Stimulated activated CD4-positive, alpha-beta T cell treated with anti-CD3 and anti-CD28 coated beads, Interleukin-15, amount 100 ng/mL, for 1 hour (primary cell): ENCODE data around the gene PAX5.

Experiments used
- DNase-seq, 2 donors: peaks; one replicate each; pipeline ENCODE4 v3.0.0-alpha.2; 2020; ENCODE audit warnings: low read depth in 1 of 2, low spot score in 1 of 2

The PAX5 gene

DNA sequence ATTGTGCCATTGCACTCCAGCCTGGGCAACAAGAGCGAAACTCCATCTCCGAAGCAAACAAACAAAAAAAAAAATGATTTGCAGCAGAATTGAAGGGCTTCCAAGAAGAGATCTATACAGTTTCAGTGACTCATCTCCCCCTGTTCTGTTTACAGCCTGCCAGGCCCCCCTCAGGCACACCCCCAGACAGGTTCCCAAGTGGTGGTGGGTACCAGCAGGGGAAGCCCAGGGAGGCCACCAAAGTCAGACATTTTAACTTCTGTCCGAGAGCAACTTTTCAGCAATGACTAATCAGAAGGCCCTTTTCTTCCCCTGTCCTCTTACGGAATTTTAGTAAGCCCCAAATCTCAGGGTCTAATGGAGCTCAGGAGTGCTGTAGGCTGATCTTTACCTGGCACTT, 98.7 kb downstream of the PAX5 start:
- DNase-seq, result no peak

DNA sequence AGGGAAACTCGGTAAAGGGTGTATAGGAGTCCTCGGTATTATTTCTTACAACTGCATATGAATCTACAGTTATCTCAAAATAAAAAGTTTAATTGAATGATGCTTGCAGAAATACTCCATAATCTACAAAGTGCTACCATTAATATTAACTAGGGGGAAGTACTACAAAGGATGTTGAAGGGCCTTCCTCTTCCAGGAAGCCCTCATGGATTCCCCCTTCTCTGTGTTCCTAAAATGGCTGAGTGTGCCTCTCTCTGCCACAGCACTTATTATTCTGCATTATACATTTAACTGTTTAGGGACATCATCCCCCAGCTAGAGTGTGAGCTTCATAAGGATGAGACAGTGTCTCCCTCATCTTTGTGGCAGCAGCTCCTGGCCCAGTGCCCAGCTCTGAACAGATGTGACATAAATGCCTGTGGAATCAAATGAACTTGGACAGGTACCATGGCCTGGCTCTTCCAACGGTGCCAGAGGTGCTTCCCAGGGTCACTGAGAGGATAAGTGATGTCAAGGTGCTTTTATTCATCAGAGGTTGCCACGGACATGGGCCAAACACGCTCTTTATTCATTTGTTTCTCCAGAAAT, 99.5 kb downstream of the PAX5 start:
- no peak for DNase-seq

DNA sequence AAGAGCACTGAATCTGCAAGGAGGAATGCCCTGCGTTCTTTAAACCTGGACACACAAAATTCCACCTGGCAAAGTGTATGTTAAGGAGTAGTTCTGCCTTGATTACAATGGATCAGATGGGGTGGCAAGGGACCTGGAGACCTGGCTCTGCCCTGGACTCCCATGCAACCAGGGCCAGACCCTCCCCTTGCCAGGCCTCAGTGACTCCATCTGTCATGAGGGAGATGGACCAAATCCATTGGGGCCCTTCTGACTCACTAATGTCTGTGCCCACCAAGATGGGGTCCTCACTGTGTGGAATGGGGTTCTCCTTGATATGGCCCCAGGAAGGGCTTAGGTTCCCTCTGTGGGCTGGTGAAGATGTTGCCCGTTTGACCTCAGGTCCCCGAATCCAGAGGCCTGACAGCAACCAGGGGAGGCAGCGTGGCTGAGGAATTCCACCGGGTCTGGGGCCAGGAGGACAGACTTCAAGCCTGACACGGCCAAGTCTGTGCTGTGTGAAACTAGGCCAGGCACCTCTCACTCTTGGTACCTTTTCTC, 100.3 kb downstream of the PAX5 start:
- DNase-seq, result no peak

DNA sequence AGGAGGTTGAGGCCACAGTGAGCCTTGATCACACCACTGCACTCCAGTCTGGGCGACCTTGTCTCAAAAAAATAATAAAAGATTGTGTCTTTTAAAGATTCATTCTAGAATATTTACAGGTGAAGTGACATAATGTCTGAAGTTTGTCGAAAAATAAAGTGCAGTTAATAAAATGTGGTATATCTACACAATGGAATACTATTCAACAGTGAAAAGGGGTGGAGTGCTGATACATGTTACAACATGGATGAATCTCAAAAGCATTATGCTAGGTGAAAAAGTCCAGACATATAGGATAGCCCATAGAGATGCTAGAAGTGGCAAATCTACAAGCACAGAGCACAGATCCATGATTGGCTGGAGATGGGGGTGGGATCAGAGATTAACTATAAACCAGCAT, 101.9 kb downstream of the PAX5 start:
- no peak for DNase-seq

DNA sequence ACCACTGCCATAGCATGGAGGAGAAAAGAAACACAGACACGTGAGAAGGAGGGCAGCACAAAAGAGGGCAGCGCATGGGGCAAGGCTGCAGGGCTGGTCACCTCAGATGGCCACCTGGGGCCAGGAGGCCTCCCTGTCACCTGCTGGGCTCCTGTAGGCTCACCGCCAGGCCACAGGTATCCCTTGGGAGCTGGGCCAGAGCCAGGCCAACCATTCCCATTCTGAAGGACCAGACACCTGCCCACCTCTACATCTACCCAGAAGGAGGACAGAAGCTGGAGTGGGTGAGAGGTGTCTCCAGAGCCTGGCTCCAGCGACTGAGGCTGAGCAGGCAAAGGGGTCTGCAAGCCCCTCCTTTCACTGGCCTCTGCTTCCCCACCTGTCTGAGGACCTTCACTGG, 103.1 kb downstream of the PAX5 start:
- no peak for DNase-seq

DNA sequence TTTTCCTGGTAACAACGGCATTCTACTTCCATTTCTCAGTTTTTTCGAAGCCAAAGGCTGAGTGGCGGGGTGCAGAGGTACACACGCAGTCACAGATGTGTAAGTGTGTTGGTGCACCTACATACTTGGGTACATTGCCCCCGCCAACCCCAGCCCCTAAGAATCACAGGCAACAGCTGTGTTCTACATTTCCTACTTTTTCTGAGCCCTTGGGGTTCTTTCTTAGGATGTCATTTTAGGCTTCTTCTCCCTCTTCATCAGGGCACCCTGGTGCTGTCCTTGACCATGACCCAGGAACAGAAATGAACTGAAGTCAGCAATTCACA, 104.8 kb downstream of the PAX5 start:
- no peak for DNase-seq

DNA sequence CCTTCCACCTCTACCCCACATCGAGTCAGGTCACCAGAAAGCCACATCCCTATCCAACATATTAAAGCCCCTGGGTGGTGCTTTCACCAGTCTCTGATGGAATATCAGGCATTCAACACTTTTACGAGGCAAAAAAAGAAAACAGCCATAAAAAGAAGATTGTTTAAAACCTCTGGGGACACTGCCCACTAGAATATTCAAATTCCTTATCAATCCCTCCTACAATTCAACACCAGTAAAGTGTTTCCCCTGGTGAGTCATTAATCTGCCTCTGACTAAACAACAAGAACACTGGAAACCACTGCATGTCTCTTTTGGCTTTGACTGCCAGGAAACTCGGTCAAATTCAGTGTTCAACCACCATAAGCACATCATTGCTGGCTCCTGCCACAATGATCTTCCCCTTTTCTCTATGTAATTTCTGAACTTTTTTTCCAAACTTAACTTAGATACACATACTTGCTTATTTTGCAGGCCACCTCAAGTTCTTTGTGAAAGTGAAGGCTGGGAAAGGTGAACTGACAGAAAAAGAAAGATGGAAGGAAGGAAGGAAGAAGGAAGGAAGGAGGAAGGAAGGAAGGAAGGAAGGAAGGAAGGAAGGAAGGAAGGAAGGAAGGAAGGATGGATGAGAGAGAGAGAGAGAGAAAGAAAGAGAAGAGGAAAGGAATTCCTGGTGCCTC, 105.3 kb downstream of the PAX5 start:
- no peak for DNase-seq

DNA sequence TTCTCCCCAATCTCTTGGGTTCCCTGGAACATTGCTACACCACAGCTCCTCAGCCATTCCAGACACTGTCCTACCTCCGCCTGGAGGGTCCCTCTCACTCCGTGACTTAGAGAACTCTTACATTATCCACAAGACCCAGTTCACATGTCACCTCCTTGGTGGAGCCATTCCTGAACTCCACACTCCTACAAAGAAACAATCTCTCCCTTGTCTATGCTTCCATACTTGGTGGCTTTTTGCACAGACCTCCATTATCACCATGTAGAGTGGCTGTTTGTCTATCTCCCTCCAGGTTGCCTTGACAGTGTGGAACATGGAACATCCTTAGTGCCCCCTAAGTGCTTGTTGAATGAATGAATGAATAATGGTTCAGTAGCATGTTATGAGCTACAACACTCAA, 105.9 kb downstream of the PAX5 start:
- no peak for DNase-seq

DNA sequence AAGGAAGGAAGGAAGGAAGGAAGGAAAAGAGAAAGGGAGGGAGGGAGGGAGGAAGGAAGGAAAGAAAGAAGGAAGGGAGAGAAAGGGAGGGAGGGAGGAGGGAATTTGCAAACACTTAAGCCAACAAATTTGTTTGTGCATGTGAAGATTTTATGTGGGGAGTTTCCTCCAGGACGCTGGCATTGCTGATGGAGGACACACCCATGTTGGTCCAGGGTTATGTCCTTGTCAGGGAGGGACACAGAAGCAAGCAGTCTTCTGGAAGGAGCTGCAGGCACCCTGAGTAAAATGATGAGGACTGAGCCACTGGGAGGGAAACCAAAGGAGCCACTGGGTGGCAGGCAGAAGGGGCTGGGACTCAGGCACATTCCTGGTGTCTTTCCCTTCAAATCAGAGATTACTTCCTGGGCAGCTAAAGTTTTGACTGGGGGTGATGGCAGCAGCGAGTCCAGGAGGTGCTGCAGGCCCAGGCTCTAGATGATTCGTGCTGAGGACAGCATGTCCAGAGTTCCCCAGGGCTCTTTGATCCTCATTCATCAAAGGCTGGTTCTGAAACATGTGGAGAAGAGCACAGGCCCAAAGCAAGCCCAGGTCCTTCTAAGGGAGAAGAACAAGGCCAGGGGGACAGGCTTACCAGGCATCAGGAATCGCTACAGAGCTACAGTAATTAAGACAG, 109.2 kb downstream of the PAX5 start:
- no peak for DNase-seq

DNA sequence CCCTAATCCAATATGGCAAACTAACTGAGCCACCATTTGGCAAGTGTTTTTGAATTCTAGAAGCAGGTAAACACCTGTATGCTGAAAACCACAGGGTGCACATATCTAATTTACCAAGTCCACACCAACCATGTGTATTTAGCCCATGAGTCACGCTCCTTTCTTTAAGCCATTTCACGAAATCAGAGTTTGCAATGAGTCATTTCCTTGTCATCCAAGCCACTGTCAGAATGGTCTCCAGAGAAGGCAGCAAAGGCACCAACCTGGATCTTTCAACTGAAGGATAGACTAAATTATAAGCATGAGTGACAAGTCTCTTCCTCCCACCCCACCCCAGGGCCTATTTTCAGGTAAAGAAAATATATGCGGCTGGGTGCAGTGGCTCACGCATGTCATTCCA, 110.0 kb downstream of the PAX5 start:
- DNase-seq, result no peak

DNA sequence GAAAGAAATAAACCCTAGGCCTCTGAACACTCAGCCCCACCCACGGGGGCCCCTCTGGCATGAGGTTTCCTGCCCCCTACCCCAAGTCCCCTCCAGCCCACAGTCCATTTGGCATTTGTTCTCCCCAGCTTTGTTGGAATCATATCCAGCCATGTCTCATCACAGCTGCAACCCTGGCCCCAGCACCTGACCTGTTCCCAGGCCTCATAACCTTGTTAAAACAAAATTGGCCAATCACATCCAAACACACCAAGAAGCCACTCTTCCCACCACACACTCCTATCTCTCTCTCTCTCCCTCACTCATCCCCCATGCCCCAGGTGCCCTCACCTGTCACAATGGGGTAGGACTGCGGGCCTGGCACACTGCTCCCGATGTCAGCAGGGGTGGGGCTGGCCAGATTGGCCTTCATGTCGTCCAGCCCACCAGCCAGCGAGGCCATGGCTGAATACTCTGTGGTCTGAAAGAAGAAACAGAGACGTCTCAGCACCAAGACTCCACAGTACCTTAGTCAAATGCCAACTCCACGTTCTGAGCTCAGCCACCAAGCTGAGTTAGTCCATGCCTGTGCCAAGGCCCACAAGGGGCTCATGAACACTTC, 110.9 kb downstream of the PAX5 start:
- DNase-seq, result no peak

DNA sequence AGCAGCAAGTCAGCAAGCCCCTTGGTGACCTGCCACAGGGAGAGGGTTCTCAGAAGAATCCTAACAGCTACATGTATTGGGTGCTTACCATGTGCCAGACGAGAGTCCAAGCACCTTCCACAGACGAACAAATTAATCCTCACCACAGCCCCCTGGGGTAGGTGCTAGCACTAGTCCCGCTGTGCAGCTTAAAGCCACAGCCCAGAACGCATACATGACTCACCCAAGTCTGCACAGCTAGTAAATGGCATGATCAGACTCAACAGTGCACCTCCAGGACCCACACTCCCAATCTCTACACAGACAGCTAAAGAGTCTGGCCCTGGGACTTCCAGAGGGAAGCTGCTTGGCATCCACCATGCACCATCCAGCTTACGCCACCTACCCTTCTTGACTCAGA, 111.5 kb downstream of the PAX5 start:
- no peak for DNase-seq

DNA sequence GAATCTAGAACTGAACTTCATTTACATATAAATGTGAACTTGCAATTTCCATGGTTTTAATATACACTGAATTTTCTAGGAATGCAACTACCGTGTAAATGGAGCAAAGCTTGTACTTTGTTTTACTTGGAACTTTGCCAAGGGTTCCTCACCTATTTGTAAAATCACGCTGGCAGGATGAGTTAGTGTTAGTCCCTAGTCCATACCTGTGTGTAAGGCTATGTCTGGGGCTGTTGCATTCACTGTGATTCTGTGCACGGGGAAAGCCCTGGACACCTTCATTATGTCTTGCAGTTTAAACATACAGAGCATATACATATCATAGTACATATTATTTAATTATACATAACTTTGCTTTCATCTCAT, 119.9 kb downstream of the PAX5 start:
- DNase-seq, result no peak

DNA sequence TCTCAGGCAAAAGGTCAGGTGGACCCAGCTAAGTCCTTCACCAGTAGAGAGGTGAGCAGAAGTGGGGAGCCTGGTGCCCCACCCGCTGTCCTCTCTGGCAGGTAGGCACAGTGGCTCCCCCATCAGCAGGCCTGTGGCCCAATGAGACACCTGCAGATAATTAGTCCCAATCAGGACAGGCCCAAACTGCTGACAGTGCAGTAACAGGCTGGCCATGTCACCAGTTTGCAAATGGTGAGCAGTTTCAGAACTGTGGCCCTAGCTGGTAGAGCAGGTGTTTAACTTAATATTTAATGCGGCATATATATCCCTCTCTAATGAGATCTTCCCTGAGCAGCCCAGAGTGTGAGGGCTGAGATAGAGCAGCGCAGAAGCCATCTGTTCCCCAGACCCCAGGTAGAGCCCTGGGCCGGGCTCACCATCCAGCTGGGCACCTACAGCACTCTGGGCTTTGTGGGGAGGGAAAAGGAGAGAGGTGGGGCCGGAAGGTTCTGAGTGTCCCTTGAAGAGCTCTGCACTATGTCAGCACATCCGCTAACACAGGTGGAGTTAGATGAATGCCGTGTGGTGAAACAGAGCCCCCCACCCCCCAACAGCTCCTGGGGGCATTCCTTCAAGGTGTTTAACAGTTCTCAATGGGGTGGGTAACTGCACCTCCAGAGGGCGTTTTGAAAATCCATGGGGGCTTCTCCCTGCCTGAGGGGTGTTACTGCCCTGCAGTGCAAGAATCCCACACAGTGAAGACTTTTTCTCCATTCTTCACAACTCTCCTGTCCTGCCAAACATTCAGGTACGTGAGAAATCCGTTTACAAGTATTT, 120.5 kb downstream of the PAX5 start:
- DNase-seq, result no peak

DNA sequence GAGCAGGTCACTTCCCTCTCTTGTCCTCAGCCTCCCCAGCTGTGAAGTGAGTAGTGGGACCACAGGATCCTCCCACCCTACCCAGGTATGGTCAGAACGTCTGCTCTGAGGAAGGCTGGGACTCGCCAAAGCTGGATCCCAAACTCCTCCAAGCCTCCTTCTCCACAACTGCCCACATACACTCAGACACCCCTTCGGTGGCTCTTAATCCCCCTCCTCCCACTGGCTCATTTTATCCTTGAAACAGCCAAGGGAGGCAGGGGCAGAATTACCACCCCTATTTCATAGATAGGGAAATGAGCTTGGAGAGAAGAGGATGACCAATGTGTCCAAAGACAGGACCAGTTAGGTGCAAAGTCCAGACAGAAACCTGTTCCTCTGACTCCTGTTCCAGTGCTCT, 121.4 kb downstream of the PAX5 start:
- DNase-seq, result no peak

DNA sequence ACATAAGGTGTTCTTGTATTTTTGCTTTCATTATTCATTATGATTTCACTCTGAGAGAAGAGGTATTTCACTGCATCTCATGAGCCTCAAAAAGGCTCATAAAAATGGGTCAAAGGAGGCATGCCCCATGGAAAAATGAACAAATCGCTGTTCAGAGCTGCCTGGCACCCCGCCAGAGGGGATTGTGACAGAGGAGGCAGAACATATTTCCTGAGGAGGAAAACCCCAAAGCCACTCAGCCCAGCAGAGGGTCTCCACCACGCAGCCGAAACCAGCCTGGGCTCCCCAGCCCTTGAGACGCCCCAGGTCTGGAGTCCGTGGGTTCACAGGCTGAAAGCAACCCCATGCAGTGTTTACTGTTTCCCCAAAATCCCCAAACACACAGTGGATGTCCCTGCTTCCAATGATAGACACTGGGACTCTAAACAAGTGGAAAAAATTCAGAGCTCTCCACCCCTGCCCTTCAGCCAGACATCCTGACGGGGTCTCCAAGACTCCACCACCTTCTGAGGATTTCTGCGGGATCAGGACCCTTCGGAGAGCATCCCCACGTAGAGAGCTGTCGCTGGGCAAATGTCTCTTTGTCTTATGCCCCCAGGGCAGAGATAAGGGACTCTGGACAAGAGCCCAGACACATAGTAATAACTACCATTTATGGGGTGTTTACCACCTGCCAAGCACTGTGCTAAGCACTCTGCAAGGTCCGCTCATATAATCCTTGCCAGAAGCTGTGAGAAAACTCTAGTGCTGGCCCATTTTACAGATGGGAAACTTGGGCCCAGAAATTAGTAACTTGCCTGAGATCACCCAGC, 122.3 kb downstream of the PAX5 start:
- DNase-seq, result no peak

DNA sequence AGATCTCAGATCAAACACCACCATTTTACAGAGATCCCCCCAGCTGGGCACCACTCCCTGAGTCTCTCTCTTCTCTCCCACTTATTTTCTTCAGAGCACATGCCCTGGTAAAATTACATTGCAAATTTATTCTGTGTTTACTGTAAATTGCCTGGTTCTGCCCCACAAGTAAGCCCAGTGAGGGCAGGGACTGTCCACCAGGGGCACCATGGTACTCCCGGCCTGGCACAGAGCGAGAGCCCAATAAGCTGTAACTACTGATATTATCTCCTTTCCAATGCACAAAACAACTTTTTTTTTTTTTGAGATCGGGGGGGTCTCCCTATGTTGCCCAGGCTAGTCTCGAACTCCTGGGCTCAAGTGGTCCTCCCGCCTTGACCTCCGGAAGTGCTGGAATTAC, 123.0 kb downstream of the PAX5 start:
- DNase-seq, result no peak

DNA sequence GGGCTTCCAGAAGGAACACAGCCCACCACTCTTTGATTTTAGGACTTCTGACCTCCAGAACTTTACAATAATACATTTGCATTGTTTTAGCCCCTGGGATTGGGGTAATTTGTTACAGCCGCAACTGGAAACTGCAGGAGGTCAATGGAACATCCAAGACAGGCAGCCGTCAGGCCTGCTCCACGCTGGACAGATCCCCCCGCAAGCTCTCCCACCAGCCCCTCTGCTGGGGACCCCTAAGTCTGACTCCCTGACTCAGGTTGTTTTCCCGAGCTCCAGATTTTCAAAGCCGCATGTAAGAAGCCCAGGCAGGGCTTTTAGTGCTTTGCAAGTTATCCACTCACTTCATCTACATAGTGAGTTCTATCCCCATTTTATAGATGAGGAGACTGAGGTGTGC, 127.6 kb downstream of the PAX5 start:
- DNase-seq, result no peak

DNA sequence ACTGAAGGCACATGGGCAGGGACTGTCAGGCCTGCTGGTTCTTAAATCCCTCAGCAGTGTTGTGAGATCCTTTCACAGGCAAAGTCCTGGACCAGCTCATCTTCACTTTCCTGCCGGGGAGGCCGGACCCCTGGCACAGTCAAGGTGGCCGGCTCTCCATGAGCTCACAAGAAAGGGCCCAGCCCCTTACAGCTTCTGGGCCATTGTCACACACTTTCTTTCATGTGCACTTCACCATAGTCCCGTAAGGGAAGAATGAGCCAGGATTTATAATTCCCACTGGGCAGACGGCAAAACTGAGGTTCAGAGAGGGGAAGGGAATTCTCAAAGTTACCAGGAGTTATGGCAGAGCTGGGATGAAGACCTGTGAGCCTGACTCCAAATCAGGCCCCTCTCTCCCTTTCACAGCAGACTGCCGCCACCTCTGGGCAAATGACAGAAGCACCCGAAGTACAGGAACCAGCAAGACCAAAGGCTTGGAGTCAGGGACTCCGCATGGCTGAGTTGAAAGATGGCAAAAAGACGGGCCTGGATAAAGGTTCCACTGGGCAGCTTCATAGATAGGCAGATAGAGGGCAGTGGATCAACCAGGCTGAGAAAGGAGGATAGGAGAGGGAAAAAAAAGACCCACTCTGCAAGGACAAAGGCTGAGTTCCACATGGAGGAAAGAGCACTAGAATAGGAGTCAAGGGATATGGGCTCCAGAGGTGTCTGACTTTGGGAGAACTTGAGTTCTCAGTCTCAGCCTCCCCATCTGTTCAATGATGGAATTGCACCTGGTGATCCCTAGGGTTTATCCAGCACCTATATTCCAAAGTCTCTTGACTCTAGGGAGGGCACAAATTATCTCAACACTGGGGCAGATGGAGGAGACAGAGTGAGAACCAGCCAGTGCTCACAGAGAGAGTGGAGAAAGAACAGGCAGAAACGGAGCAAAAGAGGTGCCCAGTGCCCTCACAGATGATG, 128.7 kb downstream of the PAX5 start:
- no peak for DNase-seq
